WTC11 (cell line): Measurements from ENCODE around the gene IFI27L2.

ENCODE experiments used
- CBFB ChIP-seq: sonication (generic); formaldehyde crosslinking; IDR thresholded peaks from 2 replicates; pipeline ENCODE4 v1.8.1; 2022; ENCODE audit warnings: mild to moderate bottlenecking, low read depth, missing genetic modification reagents
- ESRRA ChIP-seq: sonication (generic); formaldehyde crosslinking; IDR thresholded peaks from 2 replicates; pipeline ENCODE4 v1.8.1; 2022; ENCODE audit warnings: mild to moderate bottlenecking, missing genetic modification reagents, borderline replicate concordance
- GABPB1 ChIP-seq: sonication (generic); formaldehyde crosslinking; IDR thresholded peaks from 2 replicates; pipeline ENCODE4 v1.8.1; 2023; ENCODE audit warnings: mild to moderate bottlenecking, missing genetic modification reagents
- TF ChIP-seq, protein P1 (sequence below): sonication (generic); formaldehyde crosslinking; IDR thresholded peaks from 2 replicates; pipeline ENCODE4 v1.8.0; 2022; ENCODE audit warnings: missing genetic modification reagents
- TF ChIP-seq, protein P2 (sequence below): fragments of 200-600 bp; IDR thresholded peaks from 2 replicates; pipeline ENCODE4 v1.8.0; 2022; ENCODE audit warnings: antibody characterized with exemption
- TF ChIP-seq, protein P3 (sequence below): sonication (generic); formaldehyde crosslinking; IDR thresholded peaks from 2 replicates; pipeline ENCODE4 v1.8.1; 2023; ENCODE audit warnings: mild to moderate bottlenecking, missing genetic modification reagents
- TF ChIP-seq, protein P4 (sequence below): sonication (generic); formaldehyde crosslinking; IDR thresholded peaks from 2 replicates; pipeline ENCODE4 v1.8.0; 2023; ENCODE audit warnings: missing genetic modification reagents
- TF ChIP-seq, protein P5 (sequence below): sonication (generic); formaldehyde crosslinking; IDR thresholded peaks from 2 replicates; pipeline ENCODE4 v1.8.1; 2023; ENCODE audit warnings: mild to moderate bottlenecking, missing genetic modification reagents, moderate library complexity

DNA sequence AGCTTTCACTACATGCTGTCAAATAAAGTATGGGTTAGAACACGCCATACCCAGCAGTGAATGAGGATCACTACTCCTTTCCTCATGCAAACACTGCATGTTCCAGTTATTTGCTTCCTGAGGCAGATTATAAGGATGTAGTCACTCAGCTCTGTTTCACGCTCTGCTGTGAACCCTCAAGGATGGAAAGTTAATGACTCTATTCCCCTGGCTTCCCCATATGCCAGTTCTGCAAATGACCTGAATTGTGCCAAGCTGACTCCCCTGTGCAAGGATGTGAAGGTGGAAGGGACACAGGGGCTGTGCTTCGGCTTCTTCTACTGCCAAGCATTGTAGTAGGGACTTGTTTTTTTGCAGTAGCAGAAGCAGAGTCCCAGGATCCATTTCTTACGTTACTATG is 41.5 kb downstream of the IFI27L2 start:
- TF ChIP-seq, protein P1, sequence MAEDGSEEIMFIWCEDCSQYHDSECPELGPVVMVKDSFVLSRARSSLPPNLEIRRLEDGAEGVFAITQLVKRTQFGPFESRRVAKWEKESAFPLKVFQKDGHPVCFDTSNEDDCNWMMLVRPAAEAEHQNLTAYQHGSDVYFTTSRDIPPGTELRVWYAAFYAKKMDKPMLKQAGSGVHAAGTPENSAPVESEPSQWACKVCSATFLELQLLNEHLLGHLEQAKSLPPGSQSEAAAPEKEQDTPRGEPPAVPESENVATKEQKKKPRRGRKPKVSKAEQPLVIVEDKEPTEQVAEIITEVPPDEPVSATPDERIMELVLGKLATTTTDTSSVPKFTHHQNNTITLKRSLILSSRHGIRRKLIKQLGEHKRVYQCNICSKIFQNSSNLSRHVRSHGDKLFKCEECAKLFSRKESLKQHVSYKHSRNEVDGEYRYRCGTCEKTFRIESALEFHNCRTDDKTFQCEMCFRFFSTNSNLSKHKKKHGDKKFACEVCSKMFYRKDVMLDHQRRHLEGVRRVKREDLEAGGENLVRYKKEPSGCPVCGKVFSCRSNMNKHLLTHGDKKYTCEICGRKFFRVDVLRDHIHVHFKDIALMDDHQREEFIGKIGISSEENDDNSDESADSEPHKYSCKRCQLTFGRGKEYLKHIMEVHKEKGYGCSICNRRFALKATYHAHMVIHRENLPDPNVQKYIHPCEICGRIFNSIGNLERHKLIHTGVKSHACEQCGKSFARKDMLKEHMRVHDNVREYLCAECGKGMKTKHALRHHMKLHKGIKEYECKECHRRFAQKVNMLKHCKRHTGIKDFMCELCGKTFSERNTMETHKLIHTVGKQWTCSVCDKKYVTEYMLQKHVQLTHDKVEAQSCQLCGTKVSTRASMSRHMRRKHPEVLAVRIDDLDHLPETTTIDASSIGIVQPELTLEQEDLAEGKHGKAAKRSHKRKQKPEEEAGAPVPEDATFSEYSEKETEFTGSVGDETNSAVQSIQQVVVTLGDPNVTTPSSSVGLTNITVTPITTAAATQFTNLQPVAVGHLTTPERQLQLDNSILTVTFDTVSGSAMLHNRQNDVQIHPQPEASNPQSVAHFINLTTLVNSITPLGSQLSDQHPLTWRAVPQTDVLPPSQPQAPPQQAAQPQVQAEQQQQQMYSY (CRISPR knock-in tag), result no peak
- TF ChIP-seq, protein P2, sequence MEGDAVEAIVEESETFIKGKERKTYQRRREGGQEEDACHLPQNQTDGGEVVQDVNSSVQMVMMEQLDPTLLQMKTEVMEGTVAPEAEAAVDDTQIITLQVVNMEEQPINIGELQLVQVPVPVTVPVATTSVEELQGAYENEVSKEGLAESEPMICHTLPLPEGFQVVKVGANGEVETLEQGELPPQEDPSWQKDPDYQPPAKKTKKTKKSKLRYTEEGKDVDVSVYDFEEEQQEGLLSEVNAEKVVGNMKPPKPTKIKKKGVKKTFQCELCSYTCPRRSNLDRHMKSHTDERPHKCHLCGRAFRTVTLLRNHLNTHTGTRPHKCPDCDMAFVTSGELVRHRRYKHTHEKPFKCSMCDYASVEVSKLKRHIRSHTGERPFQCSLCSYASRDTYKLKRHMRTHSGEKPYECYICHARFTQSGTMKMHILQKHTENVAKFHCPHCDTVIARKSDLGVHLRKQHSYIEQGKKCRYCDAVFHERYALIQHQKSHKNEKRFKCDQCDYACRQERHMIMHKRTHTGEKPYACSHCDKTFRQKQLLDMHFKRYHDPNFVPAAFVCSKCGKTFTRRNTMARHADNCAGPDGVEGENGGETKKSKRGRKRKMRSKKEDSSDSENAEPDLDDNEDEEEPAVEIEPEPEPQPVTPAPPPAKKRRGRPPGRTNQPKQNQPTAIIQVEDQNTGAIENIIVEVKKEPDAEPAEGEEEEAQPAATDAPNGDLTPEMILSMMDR, result no peak
- TF ChIP-seq ESRRA (CRISPR knock-in tag) (no peak), CBFB (no peak), GABPB1 (CRISPR knock-in tag) (no peak)
- TF ChIP-seq, protein P3, sequence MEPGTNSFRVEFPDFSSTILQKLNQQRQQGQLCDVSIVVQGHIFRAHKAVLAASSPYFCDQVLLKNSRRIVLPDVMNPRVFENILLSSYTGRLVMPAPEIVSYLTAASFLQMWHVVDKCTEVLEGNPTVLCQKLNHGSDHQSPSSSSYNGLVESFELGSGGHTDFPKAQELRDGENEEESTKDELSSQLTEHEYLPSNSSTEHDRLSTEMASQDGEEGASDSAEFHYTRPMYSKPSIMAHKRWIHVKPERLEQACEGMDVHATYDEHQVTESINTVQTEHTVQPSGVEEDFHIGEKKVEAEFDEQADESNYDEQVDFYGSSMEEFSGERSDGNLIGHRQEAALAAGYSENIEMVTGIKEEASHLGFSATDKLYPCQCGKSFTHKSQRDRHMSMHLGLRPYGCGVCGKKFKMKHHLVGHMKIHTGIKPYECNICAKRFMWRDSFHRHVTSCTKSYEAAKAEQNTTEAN (CRISPR knock-in tag), result no peak
- TF ChIP-seq, protein P4, sequence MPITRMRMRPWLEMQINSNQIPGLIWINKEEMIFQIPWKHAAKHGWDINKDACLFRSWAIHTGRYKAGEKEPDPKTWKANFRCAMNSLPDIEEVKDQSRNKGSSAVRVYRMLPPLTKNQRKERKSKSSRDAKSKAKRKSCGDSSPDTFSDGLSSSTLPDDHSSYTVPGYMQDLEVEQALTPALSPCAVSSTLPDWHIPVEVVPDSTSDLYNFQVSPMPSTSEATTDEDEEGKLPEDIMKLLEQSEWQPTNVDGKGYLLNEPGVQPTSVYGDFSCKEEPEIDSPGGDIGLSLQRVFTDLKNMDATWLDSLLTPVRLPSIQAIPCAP (CRISPR knock-in tag), result no peak
- TF ChIP-seq, protein P5, sequence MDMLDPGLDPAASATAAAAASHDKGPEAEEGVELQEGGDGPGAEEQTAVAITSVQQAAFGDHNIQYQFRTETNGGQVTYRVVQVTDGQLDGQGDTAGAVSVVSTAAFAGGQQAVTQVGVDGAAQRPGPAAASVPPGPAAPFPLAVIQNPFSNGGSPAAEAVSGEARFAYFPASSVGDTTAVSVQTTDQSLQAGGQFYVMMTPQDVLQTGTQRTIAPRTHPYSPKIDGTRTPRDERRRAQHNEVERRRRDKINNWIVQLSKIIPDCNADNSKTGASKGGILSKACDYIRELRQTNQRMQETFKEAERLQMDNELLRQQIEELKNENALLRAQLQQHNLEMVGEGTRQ (CRISPR knock-in tag), result no peak
